ENCODE data around the gene FERMT3. TPM values are rescaled to one million over a fixed set of nuclear protein-coding genes. Genes with fewer than 3 reads are reported as not detected.

The FERMT3 gene
- total and polyA plus RNA-seq, 2 of the 8 experiments (the other 6 are each of a cell fraction or from before 2014, with no cell fraction given), result 1.4 to 3.7 TPM

DNA sequence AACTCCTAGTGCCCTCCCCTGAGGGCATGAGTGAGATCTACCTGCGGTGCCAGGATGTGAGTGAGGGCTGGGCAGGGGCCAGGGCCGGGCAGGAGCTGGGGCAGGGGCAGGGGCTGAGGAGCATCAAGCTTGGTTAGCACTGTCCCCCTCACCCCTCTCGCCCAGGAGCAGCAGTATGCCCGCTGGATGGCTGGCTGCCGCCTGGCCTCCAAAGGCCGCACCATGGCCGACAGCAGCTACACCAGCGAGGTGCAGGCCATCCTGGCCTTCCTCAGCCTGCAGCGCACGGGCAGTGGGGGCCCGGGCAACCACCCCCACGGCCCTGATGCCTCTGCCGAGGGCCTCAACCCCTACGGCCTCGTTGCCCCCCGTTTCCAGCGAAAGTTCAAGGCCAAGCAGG lies 13.8 kb downstream of the FERMT3 start:
- H2BK120ac ChIP-seq (replicated peaks; ENCODE audit: low read depth, low read length), result no peak overlapping the region
- H2AFZ ChIP-seq (ENCODE audit: low read length), result no peak overlapping the region
- no peak overlapping the region for H4K91ac ChIP-seq (replicated peaks; ENCODE audit: insufficient read length, low read length)
- no peak overlapping the region for H3K18ac ChIP-seq (ENCODE audit: extremely low read depth, low read length)
- no peak overlapping the region for H2AK5ac ChIP-seq (ENCODE audit: low read depth, low read length)
- FAIRE-seq (no peak), DNase-seq (ENCODE audit: low read depth in 1 of 2, low spot score in 2 of 2) (no peak)
- H3K27ac ChIP-seq (ENCODE audit: low read depth, low read length), result no peak overlapping the region
- no peak overlapping the region for H3K4ac ChIP-seq (replicated peaks; ENCODE audit: insufficient read length, low read depth, low read length)
- H2BK15ac ChIP-seq (ENCODE audit: low read length), result no peak overlapping the region
- H3K27me3 ChIP-seq (replicated peaks in 1 of 4; ENCODE audit: control insufficient read depth in 3 of 4, extremely low read depth in 1 of 4, insufficient read depth in 3 of 4, low read length in 3 of 4), result no peaks in the 10 kb centered on the region
- peaks cover under 1% of the 10 kb centered on the region; the same call in 1 of the 2 replicates for H3K23me2 ChIP-seq (ENCODE audit: low read depth, low read length)
- H3K56ac ChIP-seq (replicated peaks; ENCODE audit: insufficient read length, low read depth, low read length), result no peak overlapping the region
- no peak overlapping the region for H3K4me3 ChIP-seq (ENCODE audit: extremely low read depth in 1 of 4, insufficient read depth in 2 of 4, low read depth in 3 of 4, low read length in 4 of 4)
- H3K14ac ChIP-seq (ENCODE audit: insufficient read length), result no peak overlapping the region
- H3K36me3 ChIP-seq (ENCODE audit: control insufficient read depth in 2 of 4, insufficient read depth in 4 of 4, low read length in 3 of 4), result peaks cover 0 to 9% (median 5%) of the 10 kb centered on the region in 4 experiments; a peak in 4 of 8 replicates
- no peak overlapping the region for H2BK20ac ChIP-seq (ENCODE audit: low read length)
- POLR2A ChIA-PET (ENCODE audit: partially characterized antibody), result interaction anchor here (1.0 to 14.1 kb wide), 8 partner anchors 11 to 49 kb away, joined by 3 to 253 read pairs (median 4); partner anchors contain the start of genes FERMT3, PLCB3 and STIP1
- H3K4me2 ChIP-seq (ENCODE audit: insufficient read depth in 1 of 2, low read depth in 2 of 2, low read length in 2 of 2), result no peak overlapping the region
- CTCF ChIA-PET (ENCODE audit: partially characterized antibody), result interaction anchor here (1.1 to 2.8 kb wide), 4 partner anchors 9 to 32 kb away, joined by 4 to 19 read pairs (median 6); partner anchors contain the start of genes FERMT3 and PLCB3
- peaks cover 0 to 3% (median 2%) of the 10 kb centered on the region in 4 experiments; a peak in 4 of 7 replicates for H3K4me1 ChIP-seq (replicated peaks in 1 of 4; ENCODE audit: control insufficient read depth in 3 of 4, insufficient read depth in 4 of 4, low read length in 3 of 4)
- H4K5ac ChIP-seq (ENCODE audit: insufficient read length, low read depth, low read length), result no peak overlapping the region
- H4K20me1 ChIP-seq (replicated peaks in 1 of 2; ENCODE audit: control insufficient read depth in 1 of 2, insufficient read depth in 2 of 2, low read length in 2 of 2), result peaks cover 2 to 13% of the 10 kb centered on the region in 2 experiments
- H3K79me1 ChIP-seq (ENCODE audit: low read depth, low read length), result no peaks in the 10 kb centered on the region
- no peaks in the 10 kb centered on the region for H3K79me2 ChIP-seq (ENCODE audit: control insufficient read depth in 1 of 2, insufficient read depth in 2 of 2, low read length in 2 of 2)
- H3K9ac ChIP-seq (replicated peaks in 1 of 4; ENCODE audit: extremely low read depth in 1 of 4, low read depth in 3 of 4, low read length in 3 of 4), result no peak overlapping the region
- no peak overlapping the region for H2BK12ac ChIP-seq (ENCODE audit: low read depth, low read length)
- H4K8ac ChIP-seq (ENCODE audit: extremely low read depth, insufficient read depth, low read length), result no peak overlapping the region
- no peaks in the 10 kb centered on the region for H3K9me3 ChIP-seq (ENCODE audit: insufficient read depth in 2 of 2, low read depth in 1 of 2, low read length in 1 of 2)
- 96% methylated on average over 17 of the region's 17 CpGs; no CpG with 5 or more reads in 1 of the 2 experiments for WGBS, 2 experiments (ENCODE audit: extremely low coverage in 1 of 2, insufficient coverage in 1 of 2, insufficient read length in 1 of 2, insufficient replicate concordance in 2 of 2, low coverage in 1 of 2, low lambda C conversion rate in 2 of 2, missing lambda C conversion rate in 1 of 2)
- no peak overlapping the region for H3K23ac ChIP-seq (ENCODE audit: insufficient read length)
- H2BK5ac ChIP-seq (ENCODE audit: low read depth, low read length), result no peak overlapping the region
- TF ChIP-seq EP300 (IDR thresholded peaks at IDR 0.05; ENCODE audit: borderline replicate concordance in 1 of 2, low read depth in 2 of 2, low read length in 2 of 2) (no peak), CHD2 (IDR thresholded peaks at IDR 0.05; ENCODE audit: low read length) (no peak), CBX5 (IDR thresholded peaks at IDR 0.05; ENCODE audit: low read depth, low read length) (no peak), POLR2AphosphoS5 (IDR thresholded peaks at IDR 0.05; ENCODE audit: low read depth, low read length) (no peak), GABPA (IDR thresholded peaks at IDR 0.05; ENCODE audit: borderline replicate concordance, insufficient read depth, low read length) (no peak), JUN (IDR thresholded peaks at IDR 0.05; ENCODE audit: low read depth, low read length) (no peak), POLR2A (IDR thresholded peaks at IDR 0.05; ENCODE audit: control extremely low read depth in 1 of 2, low read depth in 2 of 2, low read length in 2 of 2) (no peak), MAFK (IDR thresholded peaks at IDR 0.05; ENCODE audit: low read depth, low read length) (no peak), BACH1 (IDR thresholded peaks at IDR 0.05; ENCODE audit: low read length) (no peak)

All from H1 (cell line).